Psoas muscle (tissue), 8 donors: ENCODE data around the gene BTG4. TPM values are rescaled to one million over a fixed set of nuclear protein-coding genes. Genes with fewer than 3 reads are reported as not detected.

Source experiments
- ATAC-seq, 4 donors: fragments of 200-7000 bp; cut with Tn5 transposase; one replicate each; pipeline ENCODE4 v1.9.1; 2020; ENCODE audit warnings: moderate library complexity in 3 of 4, mild to moderate bottlenecking in 2 of 4
- DNase-seq, 2 donors: peaks; one replicate each; pipeline ENCODE4 v3.0.0-alpha.2; 2020
- H3K27ac ChIP-seq: fragments of 200-600 bp; one replicate; pipeline ENCODE4 v1.8.0; 2022
- H3K27me3 ChIP-seq, 3 donors: fragments of 200-600 bp in 1 of 3; one replicate each; pipeline versions ENCODE4 v1.6.1 to v1.8.0; 2013 to 2022; ENCODE audit warnings: low read length in 2 of 3, mild to moderate bottlenecking in 2 of 3, moderate library complexity in 1 of 3; ENCODE audit not compliant: insufficient read depth in 3 of 3
- H3K36me3 ChIP-seq, 2 donors: fragments of 200-600 bp in 1 of 2; one replicate each; pipeline versions ENCODE4 v1.6.1 to v1.8.0; 2013 to 2022; ENCODE audit warnings: low read depth in 1 of 2, mild to moderate bottlenecking in 1 of 2, moderate library complexity in 1 of 2; ENCODE audit not compliant: insufficient read depth in 1 of 2
- H3K4me1 ChIP-seq: fragments of 200-600 bp; one replicate; pipeline ENCODE4 v1.8.0; 2022
- H3K4me3 ChIP-seq: fragments of 200-600 bp; one replicate; pipeline ENCODE4 v1.8.0; 2022; ENCODE audit warnings: mild to moderate bottlenecking
- H3K9me3 ChIP-seq: fragments of 200-600 bp; one replicate; pipeline ENCODE4 v1.8.0; 2022
- CTCF ChIP-seq: fragments of 200-600 bp; IDR thresholded peaks from one replicate; pipeline ENCODE4 v1.8.0; 2022; ENCODE audit warnings: antibody characterized with exemption
- WGBS, 3 donors: extraction: QIAGEN DNeasy Blood & Tissue Kit; methylation state at CpG; one replicate each; pipeline versions ENCODE4 v1.1.6 to v1.1.7; 2013; 5-methylcytosine and 5-hydroxymethylcytosine counted together
- intact Hi-C, 2 donors: fragments of 100-400 bp; cut with DNase I; formaldehyde crosslinking; loops; one replicate each; pipeline versions ENCODE4 v1.11.0 to v1.14.2; 2022
- polyA plus RNA-seq, 3 donors: library from polyadenylated mRNA; stranded (reverse); fragments of 200-250 nt; gene quantifications; one replicate each; pipeline ENCODE4 v1.2.3, GENCODE V29; 2013
- total RNA-seq, 4 donors: library from RNA; stranded (reverse); fragmentation: NEBNext Ultra II Directional in 2 of 4; extraction: Animal tissue kit (Norgen Biotek cat#: 25700) in 2 of 4; gene quantifications; one replicate each; pipeline versions ENCODE4 v1.2.1 to v1.2.4, GENCODE V29; 2021 to 2023
- donor health status: healthy with polysubstance abuse.
- donor health status: DM: no; HTN: no; CAD: no; lungs with moderate emphysema.
- donor health status: Bipolar disorder and iron deficiency.
- donor health status: healthy.
- donor health status: DM: yes; HTN: yes; CAD: no.
- donor health status: DM: no; HTN: no; CAD: no.
- donor health status: DM: no; HTN: no; CAD: no.
- donor health status: DM: yes; HTN: yes; CAD: no.

The BTG4 gene
- total and polyA plus RNA-seq, 7 donors, result not detected

GRCh38 chr11:111479666-111480065 lies 32.5 kb downstream of the BTG4 start:
- no peak for ATAC-seq
- peaks cover 11% of the 10 kb centered on the region for H3K9me3 ChIP-seq
- H3K27ac ChIP-seq, result no peak overlapping the region
- no peak overlapping the region for H3K4me3 ChIP-seq
- TF ChIP-seq CTCF, result peak; percentile 9
- intact Hi-C loops, result no loop called here
- H3K4me1 ChIP-seq, result no peaks in the 10 kb centered on the region
- H3K36me3 ChIP-seq, result no peaks in the 10 kb centered on the region
- no peak for DNase-seq
- WGBS, 3 donors, result 82 to 91% (median 90%) methylated on average over 1 of the region's 1 CpG
- H3K27me3 ChIP-seq, result no peaks in the 10 kb centered on the region

- H3K27ac ChIP-seq, result no peak overlapping the region
- WGBS, 3 donors, result 92 to 100% (median 98%) methylated on average over 2 of the region's 2 CpGs
- TF ChIP-seq CTCF, result no peak
- intact Hi-C loops, result no loop called here
- H3K9me3 ChIP-seq, result no peaks in the 10 kb centered on the region
- H3K4me3 ChIP-seq, result no peak overlapping the region
- no peaks in the 10 kb centered on the region for H3K4me1 ChIP-seq
- DNase-seq (no peak), ATAC-seq (no peak)
- no peaks in the 10 kb centered on the region for H3K27me3 ChIP-seq
- H3K36me3 ChIP-seq, result no peaks in the 10 kb centered on the region
Observed at GRCh38 chr11:111477898-111478297, 34.3 kb downstream of the BTG4 start.

- no peak overlapping the region for H3K27ac ChIP-seq
- no peak for ATAC-seq
- no peak for DNase-seq
Observed at GRCh38 chr11:111476956-111477355, 35.2 kb downstream of the BTG4 start.

GRCh38 chr11:111476366-111476765 lies 35.8 kb downstream of the BTG4 start:
- intact Hi-C loops, result no loop called here
- no peak overlapping the region for H3K4me3 ChIP-seq
- H3K27ac ChIP-seq, result no peak overlapping the region
- TF ChIP-seq CTCF, result no peak
- no peaks in the 10 kb centered on the region for H3K36me3 ChIP-seq
- no peak for DNase-seq
- ATAC-seq, result no peak
- no peaks in the 10 kb centered on the region for H3K27me3 ChIP-seq
- H3K4me1 ChIP-seq, result no peaks in the 10 kb centered on the region
- WGBS, 3 donors, result 28 to 33% (median 31%) methylated on average over 2 of the region's 2 CpGs
- no peaks in the 10 kb centered on the region for H3K9me3 ChIP-seq

More at GRCh38 chr11:111476956-111477355, 35.2 kb downstream of the BTG4 start:
- Histone ChIP-seq H3K4me1 (no peaks in the 10 kb centered on the region), H3K9me3 (no peaks in the 10 kb centered on the region), H3K27me3 (no peaks in the 10 kb centered on the region), H3K36me3 (no peaks in the 10 kb centered on the region), H3K4me3 (no peak overlapping the region)
- WGBS, 3 donors, result 17 to 29% (median 25%) methylated on average over 3 of the region's 3 CpGs
- TF ChIP-seq CTCF, result no peak
- intact Hi-C loops, result no loop called here

GRCh38 chr11:111474432-111474831 lies 37.8 kb downstream of the BTG4 start:
- no peak for TF ChIP-seq CTCF
- Histone ChIP-seq H3K27me3 (no peaks in the 10 kb centered on the region), H3K9me3 (no peaks in the 10 kb centered on the region), H3K36me3 (no peaks in the 10 kb centered on the region), H3K27ac (no peak overlapping the region), H3K4me1 (no peaks in the 10 kb centered on the region), H3K4me3 (no peak overlapping the region)
- intact Hi-C loops, result no loop called here
- ATAC-seq (peak; percentile 27 to 70 (median 53)), DNase-seq (no peak)
